Measurements from ENCODE around the gene ACSS1.

ACSS1 gene

GRCh38 chr20:24970754-24971153, 87.2 kb downstream of the ACSS1 start:
- no peak for DNase-seq (ENCODE audit: low read depth)

GRCh38 chr20:24970030-24970553, 87.8 kb downstream of the ACSS1 start:
- DNase-seq (ENCODE audit: low read depth), result no peak

GRCh38 chr20:24969186-24970029, 88.5 kb downstream of the ACSS1 start:
- DNase-seq (ENCODE audit: low read depth), result no peak

- DNase-seq (ENCODE audit: low read depth), result no peak
Measured at GRCh38 chr20:24968278-24968800, 89.6 kb downstream of the ACSS1 start.

GRCh38 chr20:24966317-24967012, 91.5 kb downstream of the ACSS1 start:
- no peak for DNase-seq (ENCODE audit: low read depth)

GRCh38 chr20:24965065-24965919, 92.6 kb downstream of the ACSS1 start:
- no peak for DNase-seq (ENCODE audit: low read depth)

- no peak for DNase-seq (ENCODE audit: low read depth)
Measured at GRCh38 chr20:24964506-24964840, 93.5 kb downstream of the ACSS1 start.

- no peak for DNase-seq (ENCODE audit: low read depth)
Measured at GRCh38 chr20:24963672-24964505, 94.0 kb downstream of the ACSS1 start.

- no peak for DNase-seq (ENCODE audit: low read depth)
Measured at GRCh38 chr20:24962510-24962909, 95.4 kb downstream of the ACSS1 start.

GRCh38 chr20:24962182-24962492, 95.8 kb downstream of the ACSS1 start:
- no peak for DNase-seq (ENCODE audit: low read depth)

- DNase-seq (ENCODE audit: low read depth), result no peak
Measured at GRCh38 chr20:24961384-24962181, 96.4 kb downstream of the ACSS1 start.

- DNase-seq (ENCODE audit: low read depth), result no peak
Measured at GRCh38 chr20:24960861-24961260, 97.1 kb downstream of the ACSS1 start.

- no peak for DNase-seq (ENCODE audit: low read depth)
Measured at GRCh38 chr20:24960302-24960801, 97.6 kb downstream of the ACSS1 start.

- no peak for DNase-seq (ENCODE audit: low read depth)
Measured at GRCh38 chr20:24959591-24960301, 98.2 kb downstream of the ACSS1 start.

GRCh38 chr20:24958506-24959385, 99.2 kb downstream of the ACSS1 start:
- DNase-seq (ENCODE audit: low read depth), result no peak

GRCh38 chr20:24957326-24958016, 100.5 kb downstream of the ACSS1 start:
- DNase-seq (ENCODE audit: low read depth), result no peak
